ENCODE data around the gene POMP.

DNA sequence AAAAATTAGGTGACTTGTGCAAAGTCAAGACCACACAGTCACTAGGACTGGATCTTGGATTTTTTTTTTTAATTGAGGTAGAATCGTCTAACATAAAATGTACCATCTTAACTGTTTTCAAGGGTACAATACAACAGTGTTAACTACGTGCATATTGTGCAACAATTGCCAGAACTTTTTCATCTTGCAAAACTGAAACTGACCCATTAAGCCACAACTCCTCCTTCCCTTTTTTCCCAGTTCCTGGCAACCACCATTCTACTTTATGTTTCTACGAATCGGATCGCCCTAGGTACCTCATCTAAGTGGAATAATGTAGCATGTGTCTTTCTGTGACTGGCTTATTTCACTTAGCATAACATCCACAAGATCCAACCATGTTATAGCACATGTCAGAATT lies 37.5 kb upstream of the POMP start:
- TF ChIP-seq POLR2A (IDR thresholded peaks at IDR 0.05): no peak
- TF ChIP-seq, protein P1, sequence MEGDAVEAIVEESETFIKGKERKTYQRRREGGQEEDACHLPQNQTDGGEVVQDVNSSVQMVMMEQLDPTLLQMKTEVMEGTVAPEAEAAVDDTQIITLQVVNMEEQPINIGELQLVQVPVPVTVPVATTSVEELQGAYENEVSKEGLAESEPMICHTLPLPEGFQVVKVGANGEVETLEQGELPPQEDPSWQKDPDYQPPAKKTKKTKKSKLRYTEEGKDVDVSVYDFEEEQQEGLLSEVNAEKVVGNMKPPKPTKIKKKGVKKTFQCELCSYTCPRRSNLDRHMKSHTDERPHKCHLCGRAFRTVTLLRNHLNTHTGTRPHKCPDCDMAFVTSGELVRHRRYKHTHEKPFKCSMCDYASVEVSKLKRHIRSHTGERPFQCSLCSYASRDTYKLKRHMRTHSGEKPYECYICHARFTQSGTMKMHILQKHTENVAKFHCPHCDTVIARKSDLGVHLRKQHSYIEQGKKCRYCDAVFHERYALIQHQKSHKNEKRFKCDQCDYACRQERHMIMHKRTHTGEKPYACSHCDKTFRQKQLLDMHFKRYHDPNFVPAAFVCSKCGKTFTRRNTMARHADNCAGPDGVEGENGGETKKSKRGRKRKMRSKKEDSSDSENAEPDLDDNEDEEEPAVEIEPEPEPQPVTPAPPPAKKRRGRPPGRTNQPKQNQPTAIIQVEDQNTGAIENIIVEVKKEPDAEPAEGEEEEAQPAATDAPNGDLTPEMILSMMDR (IDR thresholded peaks at IDR 0.05): no peak

Measured in uterus (tissue), 2 donors.